Measurements from ENCODE around the gene OR4C45. TPM values are rescaled to one million over a fixed set of nuclear protein-coding genes. Genes with fewer than 3 reads are reported as not detected.
"Not testable (repeated sequence)": the region's sequence is repeated elsewhere in the genome, so short reads cannot be mapped to it uniquely, and the experiment has no call there.

OR4C45 gene
- total RNA-seq, 4 donors from 2014 or later, result not detected

DNA sequence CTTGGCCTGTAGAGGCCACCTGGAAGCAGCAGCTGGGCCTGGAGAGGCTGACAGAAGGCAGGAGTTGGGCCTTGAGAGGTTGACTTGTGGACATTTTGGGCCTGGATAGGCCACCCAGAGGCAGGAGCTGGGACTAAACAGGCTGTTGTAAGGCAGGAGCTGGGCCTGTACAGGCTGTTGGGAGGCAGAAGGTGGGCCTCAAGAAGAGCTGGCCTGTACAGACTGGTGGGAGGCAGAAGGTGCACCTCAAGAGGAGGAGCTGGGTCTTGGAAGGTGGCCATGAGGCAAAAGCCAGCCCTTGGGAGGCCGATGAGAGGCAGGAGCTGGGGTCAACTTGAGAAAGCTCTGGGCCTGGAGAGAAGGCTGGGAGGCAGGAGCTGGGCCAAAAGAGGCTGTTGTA is 45.3 kb downstream of the OR4C45 start:
- no peaks in the 10 kb centered on the region for H3K36me3 ChIP-seq
- DNase-seq (no peak), ATAC-seq (no peak)
- H3K27ac ChIP-seq, result no peak overlapping the region
- intact Hi-C loops (cut with DNase I; ENCODE audit: low total_unique reads) (no loop called here), in situ Hi-C loops (cut with MboI; ENCODE audit: low sequenced_read_pairs in 4 of 4) (loop anchor here in 2 of 4 donors (25.0 kb wide), 1 partner anchor 234 kb away; no protein-coding TSS in a partner anchor)
- no peaks in the 10 kb centered on the region for H3K9me3 ChIP-seq
- TF ChIP-seq POLR2A (IDR thresholded peaks at IDR 0.05) (no peak), CTCF (IDR thresholded peaks at IDR 0.05 in 4 of 5, conservative IDR thresholded peaks at IDR 0.05 in 1 of 5) (no peak)
- no peaks in the 10 kb centered on the region for H3K4me1 ChIP-seq
- no peaks in the 10 kb centered on the region for H3K27me3 ChIP-seq
- no peak overlapping the region for H3K4me3 ChIP-seq

- DNase-seq; ATAC-seq; intact Hi-C loops (cut with DNase I; ENCODE audit: low total_unique reads); H3K27me3 ChIP-seq; H3K27ac ChIP-seq; H3K4me3 ChIP-seq; H3K9me3 ChIP-seq; H3K36me3 ChIP-seq; H3K4me1 ChIP-seq: not testable (repeated sequence)
- in situ Hi-C loops (cut with MboI; ENCODE audit: low sequenced_read_pairs in 4 of 4), result loop anchor here in 2 of 4 donors (25.0 kb wide), 1 partner anchor 233 kb away; no protein-coding TSS in a partner anchor
Observed at GRCh38 chr11:50078946-50079345, 46.3 kb downstream of the OR4C45 start.

DNA sequence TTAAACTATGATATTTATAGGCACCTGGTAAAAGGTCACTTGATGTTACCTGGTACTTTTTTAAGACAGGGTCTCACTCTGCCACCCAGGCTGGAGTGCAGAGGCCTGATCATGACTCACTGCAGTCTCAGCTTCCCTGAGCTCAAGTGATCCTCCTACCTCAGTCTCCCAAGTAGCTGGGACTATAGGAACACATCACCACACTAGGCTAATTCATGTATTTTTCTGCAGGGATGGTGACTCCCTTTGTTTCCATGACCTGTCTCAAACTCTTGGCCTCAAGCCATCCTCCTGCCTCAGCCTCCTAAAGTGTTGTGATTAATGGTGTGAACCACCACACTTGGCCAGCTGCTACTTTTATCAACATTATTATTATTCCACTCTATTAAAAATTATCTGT is 47.6 kb downstream of the OR4C45 start:
- DNase-seq, result no peak
- in situ Hi-C loops (cut with MboI; ENCODE audit: low sequenced_read_pairs in 4 of 4), result loop anchor here in 2 of 4 donors (25.0 kb wide), 1 partner anchor 232 kb away; no protein-coding TSS in a partner anchor
- TF ChIP-seq CTCF (IDR thresholded peaks at IDR 0.05 in 4 of 5, conservative IDR thresholded peaks at IDR 0.05 in 1 of 5) (no peak), POLR2A (IDR thresholded peaks at IDR 0.05) (no peak)
- Histone ChIP-seq H3K36me3 (no peaks in the 10 kb centered on the region), H3K4me1 (no peaks in the 10 kb centered on the region), H3K4me3 (no peak overlapping the region), H3K27ac (no peak overlapping the region), H3K27me3 (no peaks in the 10 kb centered on the region), H3K9me3 (no peaks in the 10 kb centered on the region)
- intact Hi-C loops (cut with DNase I; ENCODE audit: low total_unique reads), result no loop called here
- no peak for ATAC-seq

Other genes starting within 250 kb of the OR4C45 start
- not detected for gene OR4C13, start 80.5 kb upstream of the OR4C45 start, total RNA-seq
- gene OR4C12, start 50.3 kb upstream of the OR4C45 start, total RNA-seq, result not detected

All from gastrocnemius medialis (tissue), 4 donors.